Osteocyte (in vitro differentiated cells): Measurements from ENCODE around the gene LIAS. TPM values are rescaled to one million over a fixed set of nuclear protein-coding genes. Genes with fewer than 3 reads are reported as not detected.

ENCODE experiments used
- DNase-seq: peaks from one replicate; pipeline ENCODE4 v3.0.0; 2021; ENCODE audit warnings: mixed read lengths; ENCODE audit not compliant: unreplicated experiment; ENCODE audit errors: extremely low spot score
- H3K27ac Mint-ChIP-seq: one replicate; pipeline ENCODE4 v1.8.0; 2021; ENCODE audit warnings: mild to moderate bottlenecking, mixed read lengths; ENCODE audit not compliant: unreplicated experiment
- H3K27me3 Mint-ChIP-seq: one replicate; pipeline ENCODE4 v1.8.0; 2021; ENCODE audit warnings: mixed read lengths; ENCODE audit not compliant: unreplicated experiment
- H3K36me3 Mint-ChIP-seq: one replicate; pipeline ENCODE4 v1.8.0; 2021; ENCODE audit warnings: mixed read lengths; ENCODE audit not compliant: unreplicated experiment
- H3K4me1 Mint-ChIP-seq: one replicate; pipeline ENCODE4 v1.8.0; 2021; ENCODE audit warnings: mixed read lengths; ENCODE audit not compliant: unreplicated experiment
- H3K4me3 Mint-ChIP-seq: one replicate; pipeline ENCODE4 v1.8.0; 2021; ENCODE audit warnings: mild to moderate bottlenecking, moderate library complexity, mixed read lengths; ENCODE audit not compliant: unreplicated experiment
- H3K9me3 Mint-ChIP-seq: one replicate; pipeline ENCODE4 v1.8.0; 2021; ENCODE audit warnings: mixed read lengths; ENCODE audit not compliant: unreplicated experiment
- CTCF ChIP-seq: fragments of 200-600 bp; sonication (generic); IDR thresholded peaks from 2 replicates; pipeline ENCODE4 v1.5.0; 2021; ENCODE audit warnings: antibody characterized with exemption, mild to moderate bottlenecking, moderate library complexity
- total RNA-seq: library from RNA; stranded (reverse); gene quantifications from 2 replicates; pipeline ENCODE4 v1.2.1, GENCODE V29; 2021

LIAS gene
- total RNA-seq, 1 donor from 2014 or later, result 10.9 TPM

GRCh38 chr4:39450618-39451017, 8.2 kb upstream of the LIAS start:
- no peaks in the 10 kb centered on the region for H3K9me3 Mint-ChIP-seq
- H3K36me3 Mint-ChIP-seq, result peaks cover 44% of the 10 kb centered on the region
- no peak for DNase-seq
- no peak overlapping the region for H3K27ac Mint-ChIP-seq
- no peak overlapping the region for H3K4me3 Mint-ChIP-seq
- no peak for TF ChIP-seq CTCF
- no peaks in the 10 kb centered on the region for H3K27me3 Mint-ChIP-seq
- peaks cover 4% of the 10 kb centered on the region for H3K4me1 Mint-ChIP-seq

- H3K36me3 Mint-ChIP-seq, result peaks cover 53% of the 10 kb centered on the region
- no peak overlapping the region for H3K27ac Mint-ChIP-seq
- no peak for TF ChIP-seq CTCF
- no peaks in the 10 kb centered on the region for H3K27me3 Mint-ChIP-seq
- no peak overlapping the region for H3K4me3 Mint-ChIP-seq
- H3K9me3 Mint-ChIP-seq, result no peaks in the 10 kb centered on the region
- H3K4me1 Mint-ChIP-seq, result peaks cover 11% of the 10 kb centered on the region
- DNase-seq, result no peak
These were observed 7.3 kb upstream of the LIAS start for GRCh38 chr4:39451423-39452023.

- H3K27ac Mint-ChIP-seq, result no peak overlapping the region
These were observed 6.5 kb upstream of the LIAS start for GRCh38 chr4:39452153-39452859.

GRCh38 chr4:39452860-39453587, 5.8 kb upstream of the LIAS start:
- Mint-ChIP-seq H3K4me1 (peaks cover 26% of the 10 kb centered on the region), H3K36me3 (peaks cover 66% of the 10 kb centered on the region)

More at GRCh38 chr4:39452153-39452859, 6.5 kb upstream of the LIAS start:
- peaks cover 19% of the 10 kb centered on the region for H3K4me1 Mint-ChIP-seq
- H3K4me3 Mint-ChIP-seq, result no peak overlapping the region
- peaks cover 61% of the 10 kb centered on the region for H3K36me3 Mint-ChIP-seq
- no peaks in the 10 kb centered on the region for H3K9me3 Mint-ChIP-seq
- no peak for TF ChIP-seq CTCF
- H3K27me3 Mint-ChIP-seq, result no peaks in the 10 kb centered on the region
- DNase-seq, result no peak

More at GRCh38 chr4:39452860-39453587, 5.8 kb upstream of the LIAS start:
- TF ChIP-seq CTCF, result no peak
- H3K4me3 Mint-ChIP-seq, result no peak overlapping the region
- H3K27me3 Mint-ChIP-seq, result no peaks in the 10 kb centered on the region
- H3K9me3 Mint-ChIP-seq, result no peaks in the 10 kb centered on the region
- DNase-seq, result no peak
- H3K27ac Mint-ChIP-seq, result no peak overlapping the region
